Measurements from ENCODE around the gene SLC25A45. TPM values are rescaled to one million over a fixed set of nuclear protein-coding genes. Genes with fewer than 3 reads are reported as not detected.

Gene SLC25A45
- total RNA-seq, 2 donors from 2014 or later, result 11.7 to 13.3 TPM

DNA sequence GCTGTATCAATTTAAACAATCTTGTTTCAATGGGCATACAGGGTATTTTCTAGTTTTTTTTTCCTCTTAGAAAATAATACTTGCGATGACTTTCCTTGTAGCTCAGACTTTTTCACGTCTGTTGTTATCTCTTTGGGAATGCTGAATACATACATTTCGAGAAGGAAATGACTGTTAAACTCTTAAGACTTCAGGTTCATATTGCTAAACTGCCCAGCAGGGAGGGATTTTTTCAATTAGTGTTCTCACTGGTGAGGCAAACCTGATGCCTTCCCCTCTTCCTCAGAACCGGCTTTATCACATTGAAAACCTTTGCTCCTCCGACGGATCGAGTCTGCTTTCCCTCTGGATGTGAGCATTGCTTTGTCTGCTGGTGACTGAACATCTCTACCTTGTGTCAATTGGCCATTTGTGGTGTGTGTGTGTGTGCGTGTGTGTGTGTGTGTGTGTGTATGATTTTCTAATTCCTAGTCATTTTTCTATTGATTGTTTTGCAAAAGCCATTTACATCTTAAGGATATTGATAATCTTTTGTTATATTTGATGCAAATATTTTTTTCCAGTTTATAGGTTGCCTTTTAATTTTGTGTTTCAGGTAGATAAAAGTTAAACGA, 46.7 kb upstream of the SLC25A45 start:
- no peaks in the 10 kb centered on the region for H3K36me3 ChIP-seq
- DNase-seq (ENCODE audit: low spot score), result peak; percentile 51
- H3K27me3 ChIP-seq (replicated peaks; ENCODE audit: insufficient read depth), result no peaks in the 10 kb centered on the region
- no peaks in the 10 kb centered on the region for H3K9me3 ChIP-seq
- peak overlapping the region in 1 of 2 donors; percentile 97 for H3K4me3 ChIP-seq
- 9% methylated on average over 9 of the region's 9 CpGs for WGBS
- intact Hi-C loops (cut with DNase I), result no loop called here
- peak overlapping the region; percentile 100 for H3K27ac ChIP-seq
- TF ChIP-seq, protein P1, sequence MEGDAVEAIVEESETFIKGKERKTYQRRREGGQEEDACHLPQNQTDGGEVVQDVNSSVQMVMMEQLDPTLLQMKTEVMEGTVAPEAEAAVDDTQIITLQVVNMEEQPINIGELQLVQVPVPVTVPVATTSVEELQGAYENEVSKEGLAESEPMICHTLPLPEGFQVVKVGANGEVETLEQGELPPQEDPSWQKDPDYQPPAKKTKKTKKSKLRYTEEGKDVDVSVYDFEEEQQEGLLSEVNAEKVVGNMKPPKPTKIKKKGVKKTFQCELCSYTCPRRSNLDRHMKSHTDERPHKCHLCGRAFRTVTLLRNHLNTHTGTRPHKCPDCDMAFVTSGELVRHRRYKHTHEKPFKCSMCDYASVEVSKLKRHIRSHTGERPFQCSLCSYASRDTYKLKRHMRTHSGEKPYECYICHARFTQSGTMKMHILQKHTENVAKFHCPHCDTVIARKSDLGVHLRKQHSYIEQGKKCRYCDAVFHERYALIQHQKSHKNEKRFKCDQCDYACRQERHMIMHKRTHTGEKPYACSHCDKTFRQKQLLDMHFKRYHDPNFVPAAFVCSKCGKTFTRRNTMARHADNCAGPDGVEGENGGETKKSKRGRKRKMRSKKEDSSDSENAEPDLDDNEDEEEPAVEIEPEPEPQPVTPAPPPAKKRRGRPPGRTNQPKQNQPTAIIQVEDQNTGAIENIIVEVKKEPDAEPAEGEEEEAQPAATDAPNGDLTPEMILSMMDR (IDR thresholded peaks at IDR 0.05), result peak in 1 of 4 experiments; percentile 13
- TF ChIP-seq POLR2AphosphoS5 (IDR thresholded peaks at IDR 0.05) (peak; percentile 73), POLR2A (IDR thresholded peaks at IDR 0.05) (peak; percentile 19)
- H3K4me1 ChIP-seq (replicated peaks), result no peaks in the 10 kb centered on the region

DNA sequence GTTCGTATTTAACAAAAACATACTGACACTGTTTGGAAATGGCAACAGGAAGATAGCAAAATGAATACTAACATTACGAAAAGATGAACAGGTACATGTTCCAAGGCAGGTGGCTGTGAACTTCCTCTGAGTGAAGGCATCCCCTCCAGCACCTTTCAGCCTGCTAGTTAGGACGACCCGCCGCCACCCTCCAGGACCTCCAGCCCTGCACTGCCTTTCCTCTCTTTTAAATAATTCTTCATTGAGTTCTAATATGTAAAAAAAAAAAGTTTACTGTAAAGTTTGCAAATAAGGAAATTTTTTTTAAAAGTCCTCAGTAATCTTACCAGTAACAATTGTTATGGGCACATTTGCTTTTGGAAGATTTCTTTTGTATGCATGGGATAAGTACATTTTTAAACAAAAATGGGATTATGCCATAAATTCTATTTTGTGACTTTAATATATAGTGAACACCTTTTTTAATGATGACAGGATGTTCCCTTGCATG, 46.2 kb upstream of the SLC25A45 start:
- intact Hi-C loops (cut with DNase I), result no loop called here
- Histone ChIP-seq H3K4me3 (peak overlapping the region in 1 of 2 donors; percentile 97), H3K27me3 (replicated peaks; ENCODE audit: insufficient read depth) (no peaks in the 10 kb centered on the region), H3K36me3 (no peaks in the 10 kb centered on the region), H3K9me3 (no peaks in the 10 kb centered on the region), H3K27ac (peak overlapping the region; percentile 100), H3K4me1 (replicated peaks) (no peaks in the 10 kb centered on the region)
- 21% methylated on average over 5 of the region's 5 CpGs for WGBS
- peak; percentile 69 for DNase-seq (ENCODE audit: low spot score)
- TF ChIP-seq POLR2AphosphoS5 (IDR thresholded peaks at IDR 0.05), result peak; percentile 62
- TF ChIP-seq, protein P1 (IDR thresholded peaks at IDR 0.05), result no peak
- TF ChIP-seq POLR2A (IDR thresholded peaks at IDR 0.05), result no peak

DNA sequence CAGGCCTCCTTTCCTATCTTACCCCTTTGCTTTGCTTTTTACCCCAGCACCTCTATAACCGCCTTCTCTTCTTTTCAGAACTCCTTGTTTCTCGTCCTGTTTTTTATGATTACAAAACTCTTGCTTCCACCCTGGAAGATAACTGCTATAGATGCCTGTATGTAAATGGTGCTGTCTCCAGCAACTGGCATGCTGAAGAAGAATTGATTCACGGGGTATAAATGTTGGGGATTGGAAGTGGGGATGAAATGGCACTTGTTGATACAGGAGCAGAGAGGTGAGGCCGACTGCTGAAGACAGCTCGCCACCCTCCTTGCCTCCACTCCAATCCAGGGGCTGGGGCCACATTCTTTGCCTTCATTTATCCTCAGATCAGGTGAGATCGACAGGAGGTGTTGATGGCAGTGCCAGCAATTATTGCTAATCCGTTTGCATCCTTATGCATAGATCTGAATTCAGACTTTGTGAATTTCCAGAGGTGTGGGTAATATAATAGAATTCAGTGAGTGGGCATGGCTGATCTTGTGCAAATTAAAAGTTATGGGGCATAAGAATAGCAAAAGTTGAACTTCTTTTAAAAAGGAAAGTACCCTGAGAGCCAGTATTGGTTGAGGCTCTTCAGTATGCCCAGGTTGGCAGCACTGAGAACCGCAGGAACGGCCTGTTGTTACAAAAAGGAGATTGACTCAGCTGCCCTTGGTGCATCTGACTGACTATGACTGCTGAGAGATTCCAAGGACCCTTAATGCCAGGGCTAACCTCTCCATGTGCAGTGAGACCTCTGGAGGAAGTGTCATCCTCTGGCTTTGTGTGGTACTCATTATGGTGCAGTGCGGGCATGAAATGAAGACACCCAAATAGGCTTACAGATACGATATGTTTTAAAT, 45.5 kb upstream of the SLC25A45 start:
- 13% methylated on average over 11 of the region's 11 CpGs for WGBS
- Histone ChIP-seq H3K4me1 (replicated peaks) (no peaks in the 10 kb centered on the region), H3K27ac (peak overlapping the region; percentile 100), H3K27me3 (replicated peaks; ENCODE audit: insufficient read depth) (no peaks in the 10 kb centered on the region), H3K4me3 (peak overlapping the region; percentile 83 to 97), H3K36me3 (no peaks in the 10 kb centered on the region), H3K9me3 (no peaks in the 10 kb centered on the region)
- TF ChIP-seq, protein P1 (IDR thresholded peaks at IDR 0.05), result no peak
- TF ChIP-seq POLR2A (IDR thresholded peaks at IDR 0.05) (peak; percentile 50), POLR2AphosphoS5 (IDR thresholded peaks at IDR 0.05) (peak; percentile 74)
- peak; percentile 71 for DNase-seq (ENCODE audit: low spot score)
- intact Hi-C loops (cut with DNase I), result no loop called here

DNA sequence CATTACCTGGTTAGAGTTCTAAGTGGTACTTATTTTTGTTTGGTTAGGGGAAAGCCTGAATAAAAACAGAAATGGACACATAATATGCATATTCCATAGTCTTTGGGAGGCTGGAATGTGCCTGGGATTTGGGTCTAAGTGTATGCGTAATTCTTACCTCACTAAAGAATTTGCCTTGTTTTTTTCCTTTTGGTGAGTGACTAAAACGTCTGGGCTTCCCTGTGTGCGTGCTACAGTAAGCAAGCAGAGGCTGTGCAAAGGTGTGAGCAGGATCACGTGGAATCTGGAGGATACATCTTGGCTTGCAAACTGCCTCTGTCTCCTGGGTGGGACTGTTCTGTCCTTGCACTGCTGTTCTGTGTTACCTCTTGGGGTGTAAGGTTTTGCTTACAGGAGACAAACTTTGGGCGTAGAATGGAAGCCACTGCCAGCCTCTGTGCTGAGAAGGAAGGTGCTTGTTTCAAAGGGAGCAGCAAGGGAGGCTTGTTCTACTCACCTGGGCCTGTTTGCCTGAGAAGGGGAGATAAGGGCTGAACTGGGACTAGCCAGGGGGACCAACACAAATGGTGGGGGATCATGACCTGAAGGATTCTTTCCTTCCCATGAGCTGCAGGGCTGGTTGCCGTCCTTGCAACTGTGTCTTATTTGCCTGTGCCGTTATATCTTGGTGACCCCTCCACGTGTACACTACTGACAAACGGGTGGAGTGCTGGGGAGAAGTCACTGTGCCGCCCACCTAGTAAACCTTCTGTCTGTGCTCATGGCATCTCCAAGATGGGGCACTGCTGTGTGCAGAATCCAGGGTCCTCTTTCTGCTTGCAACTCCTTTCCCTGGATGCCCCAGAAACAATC, 44.6 kb upstream of the SLC25A45 start:
- peak; percentile 76 for DNase-seq (ENCODE audit: low spot score)
- no peaks in the 10 kb centered on the region for H3K9me3 ChIP-seq
- intact Hi-C loops (cut with DNase I), result no loop called here
- H3K27me3 ChIP-seq (replicated peaks; ENCODE audit: insufficient read depth), result no peaks in the 10 kb centered on the region
- H3K4me1 ChIP-seq (replicated peaks), result no peaks in the 10 kb centered on the region
- TF ChIP-seq POLR2A (IDR thresholded peaks at IDR 0.05) (peak; percentile 48), POLR2AphosphoS5 (IDR thresholded peaks at IDR 0.05) (peak; percentile 43)
- TF ChIP-seq, protein P1 (IDR thresholded peaks at IDR 0.05), result no peak
- H3K36me3 ChIP-seq, result no peaks in the 10 kb centered on the region
- 6% methylated on average over 10 of the region's 10 CpGs for WGBS
- peak overlapping the region; percentile 83 to 97 for H3K4me3 ChIP-seq
- peak overlapping the region; percentile 100 for H3K27ac ChIP-seq
